GM19438 (cell line): ENCODE data around the gene OR10G4.
"Not testable (repeated sequence)": the region's sequence is repeated elsewhere in the genome, so short reads cannot be mapped to it uniquely, and the experiment has no call there.

Experiments used
- ATAC-seq: cut with Tn5 transposase; IDR thresholded peaks from one replicate; pipeline ENCODE4 v1.9.1; 2021; ENCODE audit warnings: low read depth; ENCODE audit not compliant: unreplicated experiment

Gene OR10G4

GRCh38 chr11:124012697-124013096, at the start of gene OR10G4:
Gene OR10G4, plus strand, starts transcription at chr11:124012997. Its CDS starts 2,578 bp downstream, at chr11:124015575.
- no peak for ATAC-seq

- no peak for ATAC-seq
Measured at GRCh38 chr11:123973816-123974215, 39.0 kb upstream of the OR10G4 start.

GRCh38 chr11:123976770-123977560, 35.8 kb upstream of the OR10G4 start:
- no peak for ATAC-seq

GRCh38 chr11:123977731-123978347, 35.0 kb upstream of the OR10G4 start, which contains the start of gene OR10S1:
Gene OR10S1, minus strand, starts transcription at chr11:123977781. Its CDS starts 117 bp downstream, at chr11:123977664.
- ATAC-seq: no peak

GRCh38 chr11:123979311-123979710, 33.5 kb upstream of the OR10G4 start:
- ATAC-seq: no peak

GRCh38 chr11:123995119-123995518, 17.7 kb upstream of the OR10G4 start, which contains the start of gene OR10G6:
Gene OR10G6, minus strand, starts transcription at chr11:123995161. Its CDS starts 0 bp downstream, at chr11:123995161.
- ATAC-seq: no peak

GRCh38 chr11:124015837-124016236, 3.0 kb downstream of the OR10G4 start:
- ATAC-seq: not testable (repeated sequence)

GRCh38 chr11:124026498-124026897, 13.7 kb downstream of the OR10G4 start, which contains the start of gene OR10G8:
Gene OR10G8, plus strand, starts transcription at chr11:124026798. Its CDS starts 2,825 bp downstream, at chr11:124029623.
- ATAC-seq: no peak

- ATAC-seq: no peak
Measured at GRCh38 chr11:124036666-124037065, 23.9 kb downstream of the OR10G4 start.

- no peak for ATAC-seq
Measured at GRCh38 chr11:124039557-124039956, 26.8 kb downstream of the OR10G4 start.

GRCh38 chr11:124041254-124041653, 28.5 kb downstream of the OR10G4 start, which contains the start of gene OR10G7:
Gene OR10G7, minus strand, starts transcription at chr11:124041325. Its CDS starts 2,324 bp downstream, at chr11:124039001.
- ATAC-seq: no peak

GRCh38 chr11:124043420-124043819, 30.6 kb downstream of the OR10G4 start:
- ATAC-seq: no peak

GRCh38 chr11:124050748-124051147, 38.0 kb downstream of the OR10G4 start:
- ATAC-seq: no peak

- ATAC-seq: no peak
Measured at GRCh38 chr11:124052966-124053365, 40.2 kb downstream of the OR10G4 start.
